Measurements from ENCODE around the gene KCNA3.

- TF ChIP-seq CTCF (IDR thresholded peaks at IDR 0.05; ENCODE audit: control extremely low read depth in 1 of 3, insufficient read depth in 1 of 3, low read depth in 1 of 3, low read length in 3 of 3) (no peak), JUND (IDR thresholded peaks at IDR 0.05; ENCODE audit: low read length) (no peak), CEBPB (IDR thresholded peaks at IDR 0.05; ENCODE audit: low read depth, low read length) (no peak), RAD21 (IDR thresholded peaks at IDR 0.05 in 1 of 2, conservative IDR thresholded peaks at IDR 0.05 in 1 of 2; ENCODE audit: low read depth in 2 of 2, low read length in 2 of 2) (no peak), SP2 (IDR thresholded peaks at IDR 0.05; ENCODE audit: low read length) (no peak), SUZ12 (IDR thresholded peaks at IDR 0.05; ENCODE audit: low read length) (peak; percentile 84), PHF8 (conservative IDR thresholded peaks at IDR 0.05; ENCODE audit: low read depth, low read length) (no peak), EGR1 (IDR thresholded peaks at IDR 0.05; ENCODE audit: borderline replicate concordance, low read depth, low read length) (no peak), POLR2A (IDR thresholded peaks at IDR 0.05; ENCODE audit: control extremely low read depth in 1 of 2, low read depth in 2 of 2, low read length in 2 of 2) (no peak), BCL11A (IDR thresholded peaks at IDR 0.05; ENCODE audit: low read depth in 2 of 2, low read length in 2 of 2) (no peak), MAX (IDR thresholded peaks at IDR 0.05) (no peak), CREB1 (IDR thresholded peaks at IDR 0.05) (no peak)
Observed at GRCh38 chr1:110673805-110674336, 869 bp downstream of the KCNA3 start.
